HG03066 (cell line): ENCODE results near the gene GSK3B.
"Not testable (repeated sequence)": the region's sequence is repeated elsewhere in the genome, so short reads cannot be mapped to it uniquely, and the experiment has no call there.

Experiments
- ATAC-seq: cut with Tn5 transposase; IDR thresholded peaks from one replicate; pipeline ENCODE4 v1.9.1; 2021; ENCODE audit warnings: low read depth; ENCODE audit not compliant: unreplicated experiment

Gene GSK3B

GRCh38 chr3:120021523-120021922 lies 72.7 kb downstream of the GSK3B start:
- ATAC-seq = no peak

- no peak for ATAC-seq
Observed at GRCh38 chr3:120018299-120018698, 75.9 kb downstream of the GSK3B start.

GRCh38 chr3:120017692-120018091 lies 76.6 kb downstream of the GSK3B start:
- no peak for ATAC-seq

- ATAC-seq = no peak
Observed at GRCh38 chr3:120013481-120013880, 80.8 kb downstream of the GSK3B start.

GRCh38 chr3:120005741-120006140 lies 88.5 kb downstream of the GSK3B start:
- ATAC-seq = not testable (repeated sequence)

- not testable (repeated sequence) for ATAC-seq
Observed at GRCh38 chr3:120004008-120004498, 90.2 kb downstream of the GSK3B start.

GRCh38 chr3:119998166-119998565 lies 96.1 kb downstream of the GSK3B start:
- no peak for ATAC-seq

GRCh38 chr3:119990888-119991287 lies 103.4 kb downstream of the GSK3B start:
- ATAC-seq = no peak

- ATAC-seq = no peak
Observed at GRCh38 chr3:119989981-119990655, 104.1 kb downstream of the GSK3B start.

GRCh38 chr3:119986812-119987211 lies 107.4 kb downstream of the GSK3B start:
- not testable (repeated sequence) for ATAC-seq

GRCh38 chr3:119981386-119981785 lies 112.9 kb downstream of the GSK3B start:
- no peak for ATAC-seq

- no peak for ATAC-seq
Observed at GRCh38 chr3:119978554-119979208, 115.6 kb downstream of the GSK3B start.

GRCh38 chr3:119977353-119977752 lies 116.9 kb downstream of the GSK3B start:
- ATAC-seq = no peak

GRCh38 chr3:119976214-119976613 lies 118.0 kb downstream of the GSK3B start:
- no peak for ATAC-seq

GRCh38 chr3:119974656-119975055 lies 119.6 kb downstream of the GSK3B start:
- no peak for ATAC-seq

GRCh38 chr3:119973018-119973646 lies 121.1 kb downstream of the GSK3B start:
- no peak for ATAC-seq

GRCh38 chr3:119969759-119970158 lies 124.5 kb downstream of the GSK3B start:
- ATAC-seq = no peak

GRCh38 chr3:119967353-119968006 lies 126.8 kb downstream of the GSK3B start:
- ATAC-seq = no peak

- ATAC-seq = no peak
Observed at GRCh38 chr3:119965692-119966091, 128.6 kb downstream of the GSK3B start.

- ATAC-seq = no peak
Observed at GRCh38 chr3:119964294-119964693, 130.0 kb downstream of the GSK3B start.

- no peak for ATAC-seq
Observed at GRCh38 chr3:119955972-119956371, 138.3 kb downstream of the GSK3B start.
